ENCODE measurements around the gene AGER. TPM values are rescaled to one million over a fixed set of nuclear protein-coding genes. Genes with fewer than 3 reads are reported as not detected.

Gene AGER
- 1 to 10 TPM; 1.1 to 9.0 (median 2.7) TPM for total RNA-seq

DNA sequence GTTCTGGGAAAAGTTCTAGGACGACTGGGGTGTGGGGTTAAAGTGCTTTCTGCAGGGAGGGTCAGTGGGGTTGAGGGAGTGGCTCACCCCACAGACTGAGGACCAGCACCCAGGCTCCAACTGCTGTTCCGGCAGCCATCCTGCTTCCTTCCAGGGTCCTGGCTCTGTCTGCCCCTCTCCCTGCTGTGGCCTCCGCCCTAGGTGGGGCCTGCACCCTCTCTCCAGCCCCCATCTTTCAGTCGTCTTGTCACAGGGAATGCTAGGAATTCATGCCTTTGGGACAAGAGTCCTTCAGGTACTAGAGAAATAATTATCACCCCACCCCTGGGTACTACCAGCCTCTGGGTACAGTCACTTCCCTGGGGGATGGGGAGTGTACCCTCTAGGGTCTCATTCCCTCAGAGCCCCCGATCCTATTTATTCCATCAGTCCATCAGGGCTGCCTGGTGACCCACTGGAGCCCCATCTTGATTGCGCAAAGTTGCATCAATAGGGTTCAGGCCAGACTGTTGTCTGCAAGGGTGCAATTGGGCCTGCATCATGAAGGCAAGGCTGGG, at the start of gene AGER:
AGER (minus strand) TSS at position 170 of the 557 bp plus-strand sequence; CDS start at position 139, 31 bp downstream.
- no peak for DNase-seq
- peaks cover 20 to 57% (median 30%) of the 10 kb centered on the region in 4 donors for H3K4me1 ChIP-seq
- in situ Hi-C loops (cut with MboI; ENCODE audit: low pct_ligation_motif_present in 1 of 4, low pct_unique_long_range_greater_than_20kb in 1 of 4, low sequenced_read_pairs in 3 of 4) = no loop called here
- TF ChIP-seq, protein P1, sequence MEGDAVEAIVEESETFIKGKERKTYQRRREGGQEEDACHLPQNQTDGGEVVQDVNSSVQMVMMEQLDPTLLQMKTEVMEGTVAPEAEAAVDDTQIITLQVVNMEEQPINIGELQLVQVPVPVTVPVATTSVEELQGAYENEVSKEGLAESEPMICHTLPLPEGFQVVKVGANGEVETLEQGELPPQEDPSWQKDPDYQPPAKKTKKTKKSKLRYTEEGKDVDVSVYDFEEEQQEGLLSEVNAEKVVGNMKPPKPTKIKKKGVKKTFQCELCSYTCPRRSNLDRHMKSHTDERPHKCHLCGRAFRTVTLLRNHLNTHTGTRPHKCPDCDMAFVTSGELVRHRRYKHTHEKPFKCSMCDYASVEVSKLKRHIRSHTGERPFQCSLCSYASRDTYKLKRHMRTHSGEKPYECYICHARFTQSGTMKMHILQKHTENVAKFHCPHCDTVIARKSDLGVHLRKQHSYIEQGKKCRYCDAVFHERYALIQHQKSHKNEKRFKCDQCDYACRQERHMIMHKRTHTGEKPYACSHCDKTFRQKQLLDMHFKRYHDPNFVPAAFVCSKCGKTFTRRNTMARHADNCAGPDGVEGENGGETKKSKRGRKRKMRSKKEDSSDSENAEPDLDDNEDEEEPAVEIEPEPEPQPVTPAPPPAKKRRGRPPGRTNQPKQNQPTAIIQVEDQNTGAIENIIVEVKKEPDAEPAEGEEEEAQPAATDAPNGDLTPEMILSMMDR (IDR thresholded peaks at IDR 0.05) = no peak
- no peak for TF ChIP-seq POLR2A (IDR thresholded peaks at IDR 0.05)
- no peak for TF ChIP-seq EP300 (IDR thresholded peaks at IDR 0.05; ENCODE audit: low read depth)
- no peak for TF ChIP-seq POLR2AphosphoS5 (IDR thresholded peaks at IDR 0.05)
- intact Hi-C loops (cut with DNase I; ENCODE audit: low total_unique reads) = no loop called here
- H3K36me3 ChIP-seq = peaks cover 0 to 12% (median 5%) of the 10 kb centered on the region in 4 donors
- peak within 1 kb of the TSS; percentile 61 to 98 (median 84) for H3K27ac ChIP-seq
- no peaks in the 10 kb centered on the region for H3K27me3 ChIP-seq
- 71 to 79% methylated on average over 1 to 6 of the region's 6 CpGs for WGBS, 2 donors (ENCODE audit: low coverage in 1 of 2)
- H3K4me3 ChIP-seq = no peak within 1 kb of the TSS
- no peaks in the 10 kb centered on the region for H3K9me3 ChIP-seq

DNA sequence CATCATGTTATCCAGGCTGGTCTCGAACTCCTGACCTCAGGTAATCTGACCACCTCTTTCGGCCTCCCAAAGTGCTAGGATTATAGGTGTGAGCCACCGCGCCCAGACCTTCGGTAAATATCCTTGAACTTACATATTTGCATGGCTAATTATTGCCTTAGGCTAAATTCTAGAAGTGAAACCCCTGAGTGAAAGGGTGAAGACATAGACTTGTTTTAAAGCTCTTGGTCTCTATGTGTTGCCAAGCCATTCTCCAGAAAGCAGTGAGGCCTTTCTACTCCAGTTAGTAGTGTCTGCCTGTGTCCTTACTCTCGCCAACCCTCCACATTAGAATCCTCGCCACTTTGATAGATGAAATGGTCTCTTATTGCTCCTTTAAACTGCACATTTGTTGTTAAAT, 42.4 kb upstream of the AGER start:
- TF ChIP-seq EP300 (IDR thresholded peaks at IDR 0.05; ENCODE audit: low read depth) = no peak
- TF ChIP-seq, protein P1 (IDR thresholded peaks at IDR 0.05) = no peak
- no peak for TF ChIP-seq POLR2A (IDR thresholded peaks at IDR 0.05)
- TF ChIP-seq POLR2AphosphoS5 (IDR thresholded peaks at IDR 0.05) = no peak
- Histone ChIP-seq H3K27me3 (no peaks in the 10 kb centered on the region), H3K27ac (no peak overlapping the region), H3K4me1 (no peaks in the 10 kb centered on the region), H3K36me3 (no peaks in the 10 kb centered on the region), H3K9me3 (no peaks in the 10 kb centered on the region), H3K4me3 (no peak overlapping the region)
- in situ Hi-C loops (cut with MboI; ENCODE audit: low pct_ligation_motif_present in 1 of 4, low pct_unique_long_range_greater_than_20kb in 1 of 4, low sequenced_read_pairs in 3 of 4) = loop anchor here in 3 of 4 donors (25.0 kb wide), 2 partner anchors 186 to 561 kb away; partner anchors contain the start of gene BTNL2 (in 2 of the 3)
- WGBS, 2 donors (ENCODE audit: low coverage in 1 of 2) = 77 to 84% methylated on average over 2 to 7 of the region's 7 CpGs
- intact Hi-C loops (cut with DNase I; ENCODE audit: low total_unique reads) = no loop called here
- DNase-seq = no peak

DNA sequence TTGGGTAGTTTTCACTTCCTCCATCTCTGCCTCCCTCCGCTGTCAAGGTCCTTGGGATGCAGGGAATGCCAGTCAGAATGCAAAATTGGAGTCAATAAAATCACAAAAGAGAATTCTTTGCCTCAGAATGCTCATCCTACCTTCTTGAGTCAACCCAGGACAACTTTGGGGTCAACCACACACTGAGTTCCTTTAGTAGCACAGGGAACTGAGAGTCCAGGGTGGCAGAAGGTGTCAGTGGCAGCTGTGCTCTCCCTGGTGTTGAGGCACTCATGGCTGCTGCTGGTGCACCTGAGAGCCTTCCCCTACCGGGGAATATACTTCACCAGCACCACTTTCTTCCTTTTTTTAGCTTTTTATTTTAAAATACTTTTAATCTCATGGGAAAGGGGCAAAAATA, 40.6 kb upstream of the AGER start:
- Histone ChIP-seq H3K27ac (no peak overlapping the region), H3K36me3 (no peaks in the 10 kb centered on the region), H3K9me3 (no peaks in the 10 kb centered on the region), H3K4me3 (no peak overlapping the region), H3K4me1 (no peaks in the 10 kb centered on the region), H3K27me3 (no peaks in the 10 kb centered on the region)
- WGBS, 2 donors (ENCODE audit: low coverage in 1 of 2) = 45 to 72% methylated on average over 2 of the region's 2 CpGs
- TF ChIP-seq POLR2A (IDR thresholded peaks at IDR 0.05) = no peak
- intact Hi-C loops (cut with DNase I; ENCODE audit: low total_unique reads) (no loop called here), in situ Hi-C loops (cut with MboI; ENCODE audit: low pct_ligation_motif_present in 1 of 4, low pct_unique_long_range_greater_than_20kb in 1 of 4, low sequenced_read_pairs in 3 of 4) (loop anchor here in 3 of 4 donors (25.0 kb wide), 2 partner anchors 188 to 563 kb away; partner anchors contain the start of gene BTNL2 (in 2 of the 3))
- no peak for DNase-seq

DNA sequence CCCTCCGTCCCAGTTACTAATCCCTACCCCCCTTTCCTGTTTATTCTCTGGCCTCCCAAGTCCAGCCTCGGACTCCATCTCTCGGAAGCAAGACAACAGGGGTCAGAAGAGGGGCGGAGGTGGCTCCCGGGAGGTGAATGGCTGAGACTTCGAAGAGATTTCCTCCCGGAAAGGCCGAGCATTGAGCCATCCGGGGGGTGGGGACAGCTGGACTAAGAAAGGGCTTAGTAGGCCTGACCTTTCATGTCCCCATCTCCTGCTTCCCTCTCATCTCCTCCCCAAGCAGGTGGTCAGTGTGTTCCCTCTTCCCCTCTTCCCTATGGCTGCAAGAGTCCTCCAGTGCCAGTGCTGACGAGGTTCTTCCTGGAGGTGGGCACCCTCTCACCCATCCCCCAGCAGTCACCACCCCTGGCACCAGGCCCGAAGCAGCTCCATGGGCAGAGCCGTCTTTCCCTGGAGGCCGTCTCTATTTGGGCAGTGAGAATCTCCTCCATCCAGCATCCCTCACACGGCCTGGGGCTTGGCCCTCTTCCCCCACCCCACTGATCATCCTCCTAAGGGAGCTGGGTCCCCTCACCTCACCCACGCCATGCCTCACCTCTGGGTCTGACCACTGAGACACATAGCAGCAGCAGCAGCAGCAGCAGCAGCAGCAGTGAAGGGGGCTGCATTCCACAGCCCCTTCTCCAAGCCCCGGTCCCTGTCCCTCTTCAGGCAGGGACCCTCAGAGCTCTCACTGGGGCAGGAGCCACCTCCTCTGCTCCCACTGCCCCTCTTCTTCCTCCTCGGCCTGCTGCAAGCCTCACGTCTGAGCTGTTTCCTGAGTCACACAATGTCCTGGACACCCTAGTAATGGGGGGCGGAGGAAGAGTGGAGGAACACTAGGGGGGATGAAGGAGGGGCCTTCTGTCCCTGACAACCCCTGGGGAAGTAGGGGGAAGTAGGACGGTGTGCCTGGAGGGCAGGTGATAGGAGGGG, 39.5 kb upstream of the AGER start, which contains the start of gene NOTCH4:
NOTCH4 (minus strand) TSS at position 810 of the 978 bp plus-strand sequence; CDS start at position 671, 139 bp downstream.
- H3K4me3 ChIP-seq = no peak within 1 kb of the TSS
- intact Hi-C loops (cut with DNase I; ENCODE audit: low total_unique reads) = no loop called here
- WGBS, 2 donors (ENCODE audit: low coverage in 1 of 2) = 43 to 68% methylated on average over 7 to 19 of the region's 20 CpGs
- H3K27me3 ChIP-seq = no peaks in the 10 kb centered on the region
- H3K9me3 ChIP-seq = no peaks in the 10 kb centered on the region
- no peaks in the 10 kb centered on the region for H3K36me3 ChIP-seq
- in situ Hi-C loops (cut with MboI; ENCODE audit: low pct_ligation_motif_present in 1 of 4, low pct_unique_long_range_greater_than_20kb in 1 of 4, low sequenced_read_pairs in 3 of 4) = no loop called here
- H3K4me1 ChIP-seq = no peaks in the 10 kb centered on the region
- DNase-seq = no peak
- peak within 1 kb of the TSS in 1 of 4 donors; percentile 37 for H3K27ac ChIP-seq
- TF ChIP-seq POLR2A (IDR thresholded peaks at IDR 0.05) (no peak), EP300 (IDR thresholded peaks at IDR 0.05; ENCODE audit: low read depth) (no peak), POLR2AphosphoS5 (IDR thresholded peaks at IDR 0.05) (no peak)
- TF ChIP-seq, protein P1 (IDR thresholded peaks at IDR 0.05) = no peak
